ENCODE results near the gene ZNF628.
A peak's percentile ranks its signal among the peaks of the same experiment; 100 is the strongest.
"Not testable (repeated sequence)": the region's sequence is repeated elsewhere in the genome, so short reads cannot be mapped to it uniquely, and the experiment has no call there.

The ZNF628 gene

GRCh38 chr19:55476100-55476775 lies at the start of gene ZNF628:
Gene ZNF628 (plus strand): TSS chr19:55476617. CDS start chr19:55479911, 3,294 bp downstream.
- DNase-seq (ENCODE audit: low spot score), result peak; percentile 95

DNA sequence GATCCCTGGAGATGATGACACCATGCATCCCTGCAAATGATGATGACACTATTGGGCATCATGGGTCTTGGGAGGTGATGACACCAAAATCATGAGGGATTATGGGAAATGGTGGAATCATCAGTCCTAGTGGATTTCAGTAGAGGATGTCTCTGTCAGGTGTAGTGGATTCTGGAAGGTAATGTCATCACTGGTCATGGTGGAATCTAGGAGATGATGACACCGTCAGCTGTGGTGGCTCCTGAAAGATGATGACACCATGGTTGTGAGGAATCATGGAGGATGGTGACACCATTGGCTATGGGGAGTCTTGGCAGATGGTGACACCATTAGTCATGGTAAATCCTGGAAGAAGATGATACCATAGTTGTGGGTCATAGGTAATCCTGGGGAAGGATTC lies 45.2 kb upstream of the ZNF628 start:
- no peak for DNase-seq (ENCODE audit: low spot score)

GRCh38 chr19:55432241-55432959 lies 44.0 kb upstream of the ZNF628 start:
- DNase-seq (ENCODE audit: low spot score), result no peak

DNA sequence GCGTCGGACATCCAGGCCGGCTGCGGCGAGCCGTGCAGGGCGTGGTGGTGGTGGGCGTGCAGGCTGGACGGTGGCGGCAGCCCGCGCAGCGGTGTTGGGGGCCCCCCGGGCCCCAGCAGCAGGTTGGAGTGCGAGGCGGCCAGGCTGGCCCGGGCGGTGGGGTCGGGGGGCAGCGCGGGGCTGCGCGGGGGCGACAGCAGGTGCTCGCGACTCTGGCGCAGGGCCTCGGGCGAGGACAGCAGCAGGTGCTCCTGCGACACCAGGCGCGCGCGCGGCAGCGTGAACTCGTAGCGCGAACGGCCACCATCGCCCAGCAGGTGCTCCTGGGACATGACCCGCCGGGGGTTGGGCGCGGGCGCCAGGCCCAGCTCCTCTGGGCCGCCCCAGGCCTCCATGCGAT lies 43.1 kb upstream of the ZNF628 start:
- DNase-seq (ENCODE audit: low spot score), result no peak

- DNase-seq (ENCODE audit: low spot score), result no peak
Measured at GRCh38 chr19:55434356-55434919, 42.0 kb upstream of the ZNF628 start.

GRCh38 chr19:55435020-55435419 lies 41.4 kb upstream of the ZNF628 start:
- DNase-seq (ENCODE audit: low spot score), result no peak

GRCh38 chr19:55436847-55437246 lies 39.6 kb upstream of the ZNF628 start:
- no peak for DNase-seq (ENCODE audit: low spot score)

DNA sequence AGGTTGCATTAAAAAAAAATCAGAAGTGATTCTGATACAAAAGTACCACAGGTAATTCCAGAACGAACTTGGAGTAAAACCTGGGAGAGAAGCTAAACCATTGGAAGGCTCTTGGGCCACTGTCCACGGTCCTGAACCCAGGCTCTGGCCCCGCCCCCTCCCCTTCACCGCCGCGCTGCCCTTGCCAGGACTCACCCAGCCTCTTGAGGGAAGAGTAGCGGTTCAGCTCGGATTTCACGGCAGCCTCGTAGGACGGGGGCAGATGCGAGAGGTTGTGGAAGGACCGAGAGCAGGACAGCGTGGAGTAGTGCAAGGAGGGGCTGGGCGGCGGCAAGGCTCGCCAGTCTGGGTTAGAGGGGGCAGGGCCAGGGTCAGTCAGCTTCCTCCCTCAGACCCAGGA lies 39.0 kb upstream of the ZNF628 start:
- DNase-seq (ENCODE audit: low spot score), result peak; percentile 68

DNA sequence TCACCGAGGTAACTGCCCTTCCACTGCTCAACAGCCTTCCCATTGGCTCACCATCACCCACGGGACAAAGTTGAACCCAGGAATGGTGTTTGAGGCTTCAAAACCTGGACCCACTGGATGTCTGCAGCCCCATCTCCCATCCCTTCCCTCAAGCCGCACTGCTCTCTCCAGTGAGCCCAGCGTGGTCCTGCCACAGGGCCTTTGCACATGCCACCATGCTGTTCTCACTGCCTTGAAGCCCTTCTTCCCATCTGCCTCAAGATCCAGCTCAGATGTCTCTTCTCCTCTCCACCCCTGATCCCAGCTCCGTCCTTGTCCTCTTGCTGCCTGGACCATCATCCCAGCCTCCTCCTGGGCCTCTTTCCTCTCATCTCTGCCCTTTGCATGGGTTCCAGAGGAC lies 37.4 kb upstream of the ZNF628 start:
- no peak for DNase-seq (ENCODE audit: low spot score)

GRCh38 chr19:55440411-55441105 lies 35.9 kb upstream of the ZNF628 start:
- no peak for DNase-seq (ENCODE audit: low spot score)

GRCh38 chr19:55441319-55441691 lies 35.1 kb upstream of the ZNF628 start:
- no peak for DNase-seq (ENCODE audit: low spot score)

DNA sequence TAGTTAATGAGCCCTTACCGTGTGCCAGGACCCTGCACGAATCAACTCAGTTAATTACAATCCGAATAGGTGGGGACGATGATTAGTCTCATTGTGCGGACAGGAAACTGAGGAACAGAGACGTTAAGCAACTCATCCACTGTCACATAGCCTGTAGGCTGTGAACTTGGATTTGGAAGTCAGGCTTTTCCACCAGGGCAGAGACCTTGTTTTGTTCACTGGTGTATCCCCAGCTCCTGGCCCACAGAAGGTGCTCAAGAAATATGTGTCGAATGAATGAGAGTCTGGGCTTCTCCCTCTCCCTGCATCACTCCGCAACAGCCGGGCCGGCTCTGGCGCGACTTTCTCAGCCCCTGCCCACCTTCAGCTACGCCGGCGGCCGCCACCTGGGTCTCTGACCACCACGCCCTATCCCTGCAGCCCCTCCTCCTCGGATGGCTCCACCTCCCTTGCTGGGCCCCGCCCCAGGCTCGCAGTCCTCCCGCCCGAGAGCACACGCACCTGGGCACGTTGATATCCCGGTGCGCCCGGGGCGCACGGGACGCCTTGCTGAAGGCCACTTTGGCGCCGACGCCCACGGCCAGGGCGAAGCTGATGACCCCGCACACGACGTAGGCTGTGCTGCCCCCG lies 34.6 kb upstream of the ZNF628 start:
- DNase-seq (ENCODE audit: low spot score), result no peak

DNA sequence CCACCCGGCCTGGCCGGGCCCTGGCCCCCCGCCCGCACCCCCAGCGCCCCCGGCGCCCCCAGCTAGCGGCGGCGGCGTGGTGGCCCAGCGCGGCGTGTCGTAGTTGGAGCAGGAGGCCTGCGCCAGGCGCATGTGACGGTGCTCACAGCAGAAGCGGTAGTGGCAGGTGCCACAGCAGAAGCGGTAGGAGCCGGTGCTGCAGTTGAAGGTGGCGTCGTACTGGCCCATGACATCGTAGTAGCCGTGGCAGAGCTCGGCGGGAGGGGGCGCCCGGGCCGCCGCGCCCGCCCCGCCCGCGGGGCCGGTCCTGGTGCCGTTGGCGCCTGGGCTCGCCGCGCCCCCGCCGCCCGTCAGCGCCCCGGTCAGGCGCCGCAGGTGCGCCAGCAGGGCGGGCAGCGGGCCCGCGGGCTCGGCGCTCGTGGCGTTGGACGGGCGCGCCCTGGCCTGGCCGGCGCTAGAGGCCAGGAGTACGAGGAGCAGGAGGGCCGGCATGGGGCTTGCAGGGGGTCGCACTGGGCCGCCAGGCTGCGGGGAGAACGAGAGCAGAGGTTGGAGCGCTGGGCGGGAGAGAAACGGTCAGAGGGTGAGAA lies 34.0 kb upstream of the ZNF628 start:
- DNase-seq (ENCODE audit: low spot score), result no peak

DNA sequence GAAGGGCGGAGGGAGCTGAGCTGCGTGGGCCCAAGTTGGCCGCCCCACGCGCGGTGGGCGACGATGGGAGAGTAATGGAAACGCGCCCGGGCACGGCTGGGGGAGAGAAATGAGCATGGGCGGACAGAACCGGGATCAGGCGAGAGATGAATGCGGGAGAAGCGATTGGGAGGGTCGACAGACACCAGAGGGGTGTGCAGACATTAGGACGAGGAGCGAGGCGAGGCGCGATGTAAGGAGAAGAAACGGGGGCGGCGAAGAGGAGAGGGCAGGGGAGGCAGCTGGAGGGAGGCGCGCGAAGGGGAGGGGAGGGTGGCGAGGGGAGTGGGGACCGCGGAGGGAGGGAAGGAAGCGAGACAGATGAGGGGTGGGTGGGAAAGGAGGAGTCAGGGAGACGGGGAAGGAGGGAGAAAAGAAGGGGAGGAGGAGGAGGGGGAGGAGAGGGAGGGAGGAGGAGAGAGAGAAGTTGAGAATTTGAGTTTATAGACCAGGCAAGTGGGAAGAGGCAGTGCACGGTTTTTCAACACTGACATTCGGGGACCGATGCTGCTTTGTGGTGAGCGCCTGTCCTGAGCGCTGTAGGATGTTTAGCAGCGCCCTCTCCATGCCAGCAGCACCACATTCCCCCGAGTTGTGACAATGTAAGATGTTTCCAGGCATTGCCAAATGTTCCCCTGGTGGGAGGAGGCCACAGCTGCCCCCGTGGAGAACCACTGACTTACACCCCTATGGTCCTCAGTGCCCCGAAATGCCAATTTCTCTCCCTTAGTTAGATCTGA lies 33.2 kb upstream of the ZNF628 start, which contains the start of gene SHISA7:
Gene SHISA7, minus strand, starts transcription at position 256 of the 779 bp plus-strand sequence. CDS start 437 bp downstream, outside the sequence.
- DNase-seq (ENCODE audit: low spot score), result no peak

DNA sequence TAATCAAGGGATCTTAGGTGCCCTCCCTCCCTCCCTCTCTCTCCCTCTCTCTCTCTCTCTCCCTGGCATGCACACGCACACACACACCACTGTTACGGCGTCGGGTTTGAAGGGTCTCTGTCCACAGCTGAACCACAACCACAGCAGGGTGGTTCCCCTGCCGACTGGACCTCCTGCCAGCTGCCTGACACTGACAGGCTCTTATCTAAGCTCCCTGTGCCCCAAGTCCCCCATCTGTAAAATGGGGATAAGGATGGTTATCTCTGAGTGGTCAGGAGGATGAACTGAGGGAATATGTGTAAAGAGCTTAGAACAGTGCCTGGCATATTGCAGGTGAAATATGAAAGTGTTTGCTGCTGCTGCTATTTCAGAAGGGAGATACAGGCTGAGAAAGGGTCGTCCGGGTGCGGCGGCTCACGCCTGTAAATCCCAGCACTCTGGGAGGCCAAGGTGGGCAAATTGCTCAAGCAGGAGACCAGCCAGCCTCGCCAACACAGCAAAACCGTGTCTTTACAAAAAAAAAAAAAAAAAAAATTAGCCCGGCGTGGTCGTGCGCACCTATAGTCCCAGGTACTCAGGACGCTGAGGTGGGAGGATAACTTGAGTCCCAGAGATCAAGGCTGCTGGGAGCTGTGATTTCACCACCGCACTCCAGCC lies 32.5 kb upstream of the ZNF628 start:
- DNase-seq (ENCODE audit: low spot score), result no peak

- no peak for DNase-seq (ENCODE audit: low spot score)
Measured at GRCh38 chr19:55444646-55445045, 31.8 kb upstream of the ZNF628 start.

- DNase-seq (ENCODE audit: low spot score), result no peak
Measured at GRCh38 chr19:55446060-55446459, 30.4 kb upstream of the ZNF628 start.

- peak; percentile 25 for DNase-seq (ENCODE audit: low spot score)
Measured at GRCh38 chr19:55447421-55448174, 28.8 kb upstream of the ZNF628 start.

DNA sequence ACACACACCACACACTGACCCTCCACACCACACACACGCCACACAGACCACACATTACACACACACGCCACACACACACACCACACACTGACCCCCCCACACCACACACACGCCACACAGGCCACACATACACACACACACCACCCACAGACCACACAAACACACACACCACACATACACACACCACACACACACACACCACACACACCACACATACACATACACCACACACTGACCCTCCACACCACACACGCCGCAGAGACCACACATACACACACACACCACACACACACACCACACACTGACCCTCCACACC lies 28.3 kb upstream of the ZNF628 start:
- DNase-seq (ENCODE audit: low spot score), result not testable (repeated sequence)

GRCh38 chr19:55449469-55449868 lies 26.9 kb upstream of the ZNF628 start:
- DNase-seq (ENCODE audit: low spot score), result no peak
